Stimulated activated effector memory CD8-positive, alpha-beta T cell treated with anti-CD3 and anti-CD28 coated beads, Interleukin-12 subunit alpha, Interleukin-12 subunit beta, amount 100 ng/mL, for 72 hours (primary cell): ENCODE results near the gene C2CD4C.

Experiments used
- ATAC-seq: fragments of 150-1000 bp; cut with Tn5 transposase; 2 replicates; pipeline ENCODE4 v1.10.0; 2021
- DNase-seq, 2 donors: peaks; one replicate each; pipeline ENCODE4 v3.0.0; 2021 to 2022; ENCODE audit warnings: low spot score in 2 of 2
- H3K27ac Mint-ChIP-seq: one replicate; pipeline ENCODE4 v1.8.0; 2022; ENCODE audit warnings: mild to moderate bottlenecking, mixed read lengths
- H3K36me3 Mint-ChIP-seq: one replicate; pipeline ENCODE4 v1.8.0; 2022; ENCODE audit warnings: mild to moderate bottlenecking, mixed read lengths
- H3K4me1 Mint-ChIP-seq: one replicate; pipeline ENCODE4 v1.8.0; 2022; ENCODE audit warnings: mixed read lengths
- H3K4me3 Mint-ChIP-seq: one replicate; pipeline ENCODE4 v1.8.0; 2022; ENCODE audit warnings: mild to moderate bottlenecking, mixed read lengths
- H3K9me3 Mint-ChIP-seq: one replicate; pipeline ENCODE4 v1.8.0; 2022; ENCODE audit warnings: mixed read lengths

C2CD4C gene

DNA sequence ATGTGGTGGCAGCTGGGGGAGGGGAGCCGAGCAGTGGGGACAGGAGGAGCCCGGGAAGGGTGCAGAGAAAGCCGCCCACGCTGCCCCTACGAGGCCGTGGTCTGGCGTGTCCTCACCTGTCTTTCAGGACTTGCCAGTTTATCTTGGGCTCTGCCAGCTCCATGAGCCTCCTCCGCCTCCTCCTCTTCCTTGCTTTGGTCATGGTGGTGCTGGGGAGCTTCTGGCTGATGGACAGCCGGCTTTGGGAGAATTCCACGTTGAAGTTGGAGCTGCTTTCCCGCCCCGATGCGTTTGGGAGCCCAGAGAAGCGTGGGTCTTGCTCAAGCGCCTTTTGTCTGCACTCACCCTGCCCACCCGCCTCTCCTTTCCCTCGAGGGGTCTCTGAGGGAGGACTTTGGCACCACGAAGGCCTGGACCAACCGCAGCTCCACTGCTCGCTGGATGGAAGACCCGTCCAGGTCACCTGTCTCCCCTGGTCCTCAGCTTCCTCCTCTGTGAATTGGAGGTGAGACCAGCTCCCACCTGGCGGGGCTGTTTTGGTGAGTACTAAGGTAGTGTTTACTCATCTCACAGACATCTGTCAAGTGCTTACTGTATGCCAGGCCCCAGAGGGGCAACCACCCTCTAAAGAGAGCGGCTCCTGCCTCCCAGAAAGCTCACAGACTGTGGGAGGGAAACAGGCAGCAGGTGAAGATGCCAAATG lies 34.6 kb downstream of the C2CD4C start:
- peaks cover 6% of the 10 kb centered on the region for H3K36me3 Mint-ChIP-seq
- no peak for ATAC-seq
- peaks cover 14% of the 10 kb centered on the region for H3K4me1 Mint-ChIP-seq
- H3K4me3 Mint-ChIP-seq, result no peak overlapping the region
- DNase-seq, result no peak
- H3K9me3 Mint-ChIP-seq, result no peaks in the 10 kb centered on the region
- H3K27ac Mint-ChIP-seq, result no peak overlapping the region

- no peak overlapping the region for H3K27ac Mint-ChIP-seq
- no peaks in the 10 kb centered on the region for H3K9me3 Mint-ChIP-seq
- H3K4me3 Mint-ChIP-seq, result no peak overlapping the region
Measured at GRCh38 chr19:373391-374182, 35.4 kb downstream of the C2CD4C start.

DNA sequence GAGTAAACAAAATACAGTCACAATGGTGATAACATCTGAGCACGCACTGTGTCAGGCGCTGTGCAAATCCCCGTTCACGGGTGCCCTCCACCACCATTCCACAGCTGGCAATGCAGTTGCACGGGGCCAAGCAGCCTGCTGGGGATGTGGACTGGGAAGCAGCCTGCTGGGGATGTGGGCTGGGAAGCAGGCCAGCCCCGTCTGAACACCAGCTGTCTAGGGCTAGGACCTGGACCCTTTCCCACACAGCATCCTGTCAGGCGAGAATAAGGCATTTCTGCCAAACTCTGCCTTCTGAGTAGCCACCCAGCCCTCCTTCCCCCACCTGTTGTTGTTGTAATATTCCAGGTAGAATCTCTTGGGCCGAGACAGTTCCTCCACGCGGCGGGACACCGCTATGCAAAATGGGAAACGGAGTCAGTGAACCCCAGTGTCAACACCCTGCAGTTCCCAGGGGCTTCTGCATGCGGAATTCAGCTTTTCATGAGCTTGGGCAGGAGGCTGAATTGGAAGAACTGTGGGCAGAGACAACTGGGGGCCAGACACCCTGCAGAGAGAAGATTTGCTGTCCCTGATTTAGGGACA lies 36.5 kb downstream of the C2CD4C start:
- Mint-ChIP-seq H3K9me3 (no peaks in the 10 kb centered on the region), H3K4me1 (peaks cover 8% of the 10 kb centered on the region), H3K36me3 (no peaks in the 10 kb centered on the region)

More at GRCh38 chr19:373391-374182, 35.4 kb downstream of the C2CD4C start:
- Mint-ChIP-seq H3K4me1 (peaks cover 14% of the 10 kb centered on the region), H3K36me3 (peaks cover 6% of the 10 kb centered on the region)
- ATAC-seq, result peak; percentile 25
- DNase-seq, result no peak

GRCh38 chr19:371501-372168 lies 37.3 kb downstream of the C2CD4C start:
- no peak overlapping the region for H3K27ac Mint-ChIP-seq
- no peaks in the 10 kb centered on the region for H3K9me3 Mint-ChIP-seq
- H3K4me1 Mint-ChIP-seq, result peaks cover 8% of the 10 kb centered on the region
- no peak for DNase-seq
- no peaks in the 10 kb centered on the region for H3K36me3 Mint-ChIP-seq
- no peak for ATAC-seq
- no peak overlapping the region for H3K4me3 Mint-ChIP-seq

More for the DNA sequence above, 36.5 kb downstream of the C2CD4C start:
- H3K27ac Mint-ChIP-seq, result no peak overlapping the region
- ATAC-seq (no peak), DNase-seq (no peak)
- H3K4me3 Mint-ChIP-seq, result no peak overlapping the region

DNA sequence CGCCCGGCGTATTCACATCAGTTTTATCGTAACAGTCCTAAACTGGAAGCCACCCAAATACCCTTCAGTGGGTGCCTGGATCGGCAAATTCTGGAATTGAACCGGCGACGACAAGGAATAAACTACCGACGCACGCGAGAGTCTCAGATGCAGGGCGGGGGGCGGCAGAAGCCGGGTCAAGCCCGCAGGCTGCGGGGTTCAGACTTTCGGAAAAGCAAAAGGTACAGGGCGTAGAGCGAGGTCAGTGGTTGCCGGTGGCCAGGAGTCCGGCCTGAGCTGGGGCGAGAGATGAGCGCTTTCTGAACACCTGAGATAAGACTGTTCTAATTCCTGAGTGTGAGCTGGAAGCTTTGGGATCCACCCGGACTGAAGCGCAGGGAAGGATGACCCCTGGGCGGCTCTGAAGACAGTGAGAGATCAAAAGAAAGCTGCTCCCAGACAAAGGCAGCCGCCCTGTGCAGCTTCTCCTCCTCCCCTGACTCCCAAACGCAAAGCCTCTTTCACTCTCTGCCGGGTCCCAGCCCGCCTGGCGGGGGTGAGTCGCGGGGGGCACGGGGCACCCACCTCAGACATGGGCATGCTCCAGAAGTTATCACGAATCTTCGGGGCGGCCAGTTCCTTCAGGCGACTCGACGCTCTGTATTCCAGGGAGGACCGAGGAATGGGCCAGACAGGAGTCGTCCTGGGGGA lies 38.2 kb downstream of the C2CD4C start:
- DNase-seq (no peak), ATAC-seq (no peak)
- Mint-ChIP-seq H3K4me1 (peaks cover 8% of the 10 kb centered on the region), H3K36me3 (no peaks in the 10 kb centered on the region), H3K4me3 (no peak overlapping the region), H3K27ac (no peak overlapping the region), H3K9me3 (no peaks in the 10 kb centered on the region)

- Mint-ChIP-seq H3K4me3 (no peak overlapping the region), H3K27ac (no peak overlapping the region), H3K36me3 (no peaks in the 10 kb centered on the region), H3K4me1 (peaks cover 8% of the 10 kb centered on the region), H3K9me3 (no peaks in the 10 kb centered on the region)
- no peak for ATAC-seq
- DNase-seq, result no peak
Measured at GRCh38 chr19:369876-370275, 39.1 kb downstream of the C2CD4C start.

GRCh38 chr19:369256-369655 lies 39.7 kb downstream of the C2CD4C start:
- no peak overlapping the region for H3K27ac Mint-ChIP-seq
- no peak overlapping the region for H3K4me3 Mint-ChIP-seq
- H3K36me3 Mint-ChIP-seq, result no peaks in the 10 kb centered on the region

GRCh38 chr19:368630-369024 lies 40.3 kb downstream of the C2CD4C start:
- Mint-ChIP-seq H3K27ac (no peak overlapping the region), H3K4me1 (peaks cover 8% of the 10 kb centered on the region), H3K9me3 (no peaks in the 10 kb centered on the region), H3K36me3 (no peaks in the 10 kb centered on the region), H3K4me3 (no peak overlapping the region)
- ATAC-seq (no peak), DNase-seq (no peak)

More at GRCh38 chr19:369256-369655, 39.7 kb downstream of the C2CD4C start:
- ATAC-seq (no peak), DNase-seq (no peak)
- peaks cover 8% of the 10 kb centered on the region for H3K4me1 Mint-ChIP-seq
- no peaks in the 10 kb centered on the region for H3K9me3 Mint-ChIP-seq

DNA sequence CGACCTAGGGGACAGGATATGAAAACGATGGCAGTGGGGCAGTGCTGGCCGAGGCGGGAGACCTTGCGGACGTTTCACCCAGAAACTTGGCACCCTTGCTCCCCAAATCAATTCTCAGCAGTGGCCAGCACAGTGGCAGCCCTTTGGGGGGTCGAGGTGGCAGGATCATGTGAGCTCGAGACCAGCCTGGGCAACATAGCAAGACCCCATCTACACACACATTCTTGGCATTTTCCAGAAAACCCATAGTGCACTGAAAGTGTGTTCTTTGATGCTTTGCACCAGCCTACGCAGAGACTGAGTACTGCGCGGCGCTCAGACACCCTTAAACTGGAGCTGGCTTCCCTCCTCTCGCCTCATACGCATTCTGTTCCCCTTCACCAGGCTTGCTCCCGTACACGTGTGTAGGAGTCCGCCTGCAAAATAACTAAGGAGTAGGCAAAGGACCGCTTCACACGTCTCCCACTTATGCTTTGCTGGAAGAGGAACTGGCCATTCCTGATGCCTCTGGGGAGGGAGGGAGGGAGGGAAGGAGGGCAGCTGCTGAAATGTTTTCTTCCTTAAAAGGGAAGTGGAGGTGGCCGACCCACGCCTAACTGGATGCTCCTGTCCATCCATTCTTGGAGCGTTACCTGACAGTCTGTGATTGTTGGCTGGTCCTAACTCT lies 40.9 kb downstream of the C2CD4C start:
- ATAC-seq, result no peak
- Mint-ChIP-seq H3K4me1 (peaks cover 8% of the 10 kb centered on the region), H3K4me3 (no peak overlapping the region), H3K27ac (no peak overlapping the region), H3K36me3 (no peaks in the 10 kb centered on the region), H3K9me3 (no peaks in the 10 kb centered on the region)
- no peak for DNase-seq

GRCh38 chr19:367561-367960 lies 41.4 kb downstream of the C2CD4C start:
- no peak for ATAC-seq
- Mint-ChIP-seq H3K36me3 (no peaks in the 10 kb centered on the region), H3K4me3 (no peak overlapping the region), H3K4me1 (peaks cover 8% of the 10 kb centered on the region), H3K9me3 (no peaks in the 10 kb centered on the region), H3K27ac (no peak overlapping the region)
- DNase-seq, result no peak

GRCh38 chr19:366951-367350 lies 42.0 kb downstream of the C2CD4C start:
- Mint-ChIP-seq H3K4me3 (no peak overlapping the region), H3K9me3 (no peaks in the 10 kb centered on the region), H3K27ac (no peak overlapping the region), H3K4me1 (peaks cover 6% of the 10 kb centered on the region), H3K36me3 (no peaks in the 10 kb centered on the region)
- ATAC-seq (no peak), DNase-seq (no peak)

- H3K36me3 Mint-ChIP-seq, result no peaks in the 10 kb centered on the region
- H3K27ac Mint-ChIP-seq, result no peak overlapping the region
- ATAC-seq (no peak), DNase-seq (no peak)
- H3K4me1 Mint-ChIP-seq, result no peaks in the 10 kb centered on the region
- no peak overlapping the region for H3K4me3 Mint-ChIP-seq
- H3K9me3 Mint-ChIP-seq, result no peaks in the 10 kb centered on the region
Measured at GRCh38 chr19:366205-366783, 42.7 kb downstream of the C2CD4C start.

DNA sequence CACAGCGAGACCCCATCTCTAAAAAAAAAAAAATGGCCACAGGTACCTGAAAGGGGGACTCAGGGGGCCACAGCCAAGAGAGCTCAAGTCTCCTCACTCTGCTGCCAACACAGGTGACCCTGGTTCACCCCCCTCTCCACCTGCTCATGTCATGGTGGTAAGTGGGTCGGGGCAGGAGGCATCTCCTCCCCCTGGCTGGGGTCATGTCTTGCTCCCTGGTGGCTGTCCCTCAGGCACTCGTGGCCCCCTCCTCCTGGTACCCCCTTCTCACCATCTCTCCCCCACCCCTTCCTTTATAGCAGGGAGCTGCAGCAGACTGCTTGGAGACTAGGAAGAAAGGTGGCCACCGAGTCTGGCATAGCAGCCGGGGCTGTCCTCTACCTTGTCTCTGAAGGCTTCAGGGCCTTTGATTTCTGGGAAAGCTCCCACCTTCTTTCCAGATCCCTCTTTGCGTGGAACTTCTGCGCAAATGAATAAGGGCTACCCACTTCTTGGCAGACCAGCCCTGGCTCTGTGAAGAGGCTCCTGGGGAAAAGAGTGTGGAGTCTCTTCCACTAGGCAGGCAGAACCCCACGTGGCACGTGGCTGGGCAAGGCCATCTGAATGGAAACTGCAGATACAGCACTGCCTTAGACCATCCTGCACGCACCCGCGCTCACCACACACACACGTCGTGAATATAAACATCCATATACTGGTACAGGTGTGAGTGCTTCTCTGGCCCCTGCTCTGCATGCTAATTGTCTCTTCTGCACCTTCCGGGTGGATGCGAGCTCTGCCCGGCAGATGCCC lies 44.3 kb downstream of the C2CD4C start:
- no peak overlapping the region for H3K27ac Mint-ChIP-seq
- ATAC-seq (peak; percentile 40), DNase-seq (no peak)

DNA sequence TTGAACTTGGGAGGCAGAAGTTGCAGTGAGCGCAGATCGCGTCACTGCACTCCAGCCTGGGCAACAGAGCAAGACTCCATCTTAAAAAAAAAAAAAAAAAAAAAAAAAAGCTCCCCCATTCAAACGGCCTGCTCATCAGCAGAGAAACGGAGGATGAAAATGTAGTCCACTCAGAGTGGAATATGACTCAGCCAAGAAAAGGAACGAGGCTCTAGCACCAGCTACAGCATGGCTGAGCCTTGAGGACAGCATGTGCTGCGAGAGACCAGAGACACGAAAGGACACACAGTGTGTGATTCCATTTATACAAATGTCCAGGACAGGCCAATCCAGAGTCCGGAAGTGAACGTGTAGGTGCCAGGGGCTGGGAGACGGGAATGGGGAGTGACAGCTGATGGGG lies 46.3 kb downstream of the C2CD4C start:
- no peak overlapping the region for H3K4me3 Mint-ChIP-seq
- no peak overlapping the region for H3K27ac Mint-ChIP-seq
- DNase-seq (no peak), ATAC-seq (no peak)
- no peaks in the 10 kb centered on the region for H3K36me3 Mint-ChIP-seq
- H3K4me1 Mint-ChIP-seq, result no peaks in the 10 kb centered on the region
- no peaks in the 10 kb centered on the region for H3K9me3 Mint-ChIP-seq

More for the DNA sequence above, 44.3 kb downstream of the C2CD4C start:
- H3K4me3 Mint-ChIP-seq, result no peak overlapping the region
- no peaks in the 10 kb centered on the region for H3K4me1 Mint-ChIP-seq
- H3K36me3 Mint-ChIP-seq, result no peaks in the 10 kb centered on the region
- H3K9me3 Mint-ChIP-seq, result no peaks in the 10 kb centered on the region
